Mesenchymal stem cell (in vitro differentiated cells and primary cell): ENCODE results near the gene GRHPR.

Source experiments
- DNase-seq: peaks from one replicate; pipeline ENCODE4 v3.0.0-alpha.2; 2013
- H2AFZ ChIP-seq: one replicate; pipeline ENCODE4 v1.6.1; 2013; ENCODE audit warnings: low read depth, mild to moderate bottlenecking, control low read depth, inconsistent platforms, low read length, moderate library complexity
- H2AK5ac ChIP-seq: 2 replicates; pipeline ENCODE4 v1.6.1; 2013; ENCODE audit warnings: low read length, moderate library complexity, mild to moderate bottlenecking, inconsistent platforms; ENCODE audit not compliant: severe bottlenecking
- H2BK120ac ChIP-seq: one replicate; pipeline ENCODE4 v1.6.1; 2013; ENCODE audit warnings: low read depth, mild to moderate bottlenecking, inconsistent platforms, low read length, moderate library complexity
- H2BK12ac ChIP-seq, 2 experiments: one replicate each; pipeline ENCODE4 v1.6.1; 2013; ENCODE audit warnings: inconsistent platforms in 2 of 2, low read length in 2 of 2, mild to moderate bottlenecking in 2 of 2, moderate library complexity in 2 of 2, control low read depth in 1 of 2
- H2BK15ac ChIP-seq: one replicate; pipeline ENCODE4 v1.6.1; 2013; ENCODE audit warnings: mild to moderate bottlenecking, low read depth, inconsistent platforms; ENCODE audit not compliant: poor library complexity, severe bottlenecking
- H2BK5ac ChIP-seq: 2 replicates; pipeline ENCODE4 v1.6.1; 2013; ENCODE audit warnings: low read depth, mild to moderate bottlenecking, low read length, control low read depth, inconsistent platforms; ENCODE audit not compliant: poor library complexity, severe bottlenecking
- H3K14ac ChIP-seq, 2 experiments: one replicate each; pipeline ENCODE4 v1.6.1; 2013; ENCODE audit warnings: inconsistent platforms in 2 of 2, low read length in 2 of 2, control low read depth in 1 of 2, mild to moderate bottlenecking in 1 of 2, moderate library complexity in 1 of 2
- H3K18ac ChIP-seq, 2 experiments: one replicate each; pipeline ENCODE4 v1.6.1; 2013; ENCODE audit warnings: inconsistent platforms in 2 of 2, low read length in 2 of 2, control low read depth in 1 of 2, low read depth in 1 of 2, mild to moderate bottlenecking in 1 of 2
- H3K23ac ChIP-seq, 2 experiments: one replicate each; pipeline ENCODE4 v1.6.1; 2013; ENCODE audit warnings: inconsistent platforms in 2 of 2, low read length in 2 of 2, mild to moderate bottlenecking in 2 of 2, moderate library complexity in 2 of 2, control low read depth in 1 of 2
- H3K27ac ChIP-seq: 2 replicates; pipeline ENCODE4 v1.5.1; 2013; ENCODE audit warnings: mild to moderate bottlenecking, moderate library complexity, low read length, control low read depth, inconsistent platforms; ENCODE audit not compliant: poor library complexity, severe bottlenecking
- H3K27me3 ChIP-seq, 2 experiments: 2 replicates each; pipeline versions ENCODE4 v1.6.1 to v1.7.0; 2013; ENCODE audit warnings: low read length in 2 of 2, mild to moderate bottlenecking in 2 of 2, moderate library complexity in 2 of 2, control low read depth in 1 of 2, inconsistent platforms in 1 of 2; ENCODE audit not compliant: control insufficient read depth in 1 of 2, insufficient read depth in 1 of 2
- H3K36me3 ChIP-seq, 2 experiments: 2 replicates each; pipeline versions ENCODE4 v1.6.1 to v1.7.0; 2013; ENCODE audit warnings: low read length in 2 of 2, control low read depth in 1 of 2, inconsistent platforms in 1 of 2, low read depth in 1 of 2, mild to moderate bottlenecking in 1 of 2; ENCODE audit not compliant: insufficient read depth in 2 of 2, control insufficient read depth in 1 of 2
- H3K4ac ChIP-seq, 2 experiments: one replicate each; pipeline ENCODE4 v1.6.1; 2013; ENCODE audit warnings: inconsistent platforms in 2 of 2, low read length in 2 of 2, mild to moderate bottlenecking in 2 of 2, moderate library complexity in 2 of 2, control low read depth in 1 of 2, low read depth in 1 of 2
- H3K4me1 ChIP-seq: 2 replicates; pipeline ENCODE4 v1.6.1; 2013; ENCODE audit warnings: low read depth, low read length, control low read depth; ENCODE audit not compliant: control insufficient read depth, insufficient read depth
- H3K4me2 ChIP-seq: 2 replicates; pipeline ENCODE4 v1.6.1; 2013; ENCODE audit warnings: low read length, mild to moderate bottlenecking, inconsistent platforms; ENCODE audit not compliant: poor library complexity, severe bottlenecking
- H3K4me3 ChIP-seq, 2 experiments: 2 replicates each; pipeline versions ENCODE4 v1.5.1 to v1.7.0; 2013; ENCODE audit warnings: low read length in 2 of 2, mild to moderate bottlenecking in 2 of 2, control low read depth in 1 of 2, low read depth in 1 of 2; ENCODE audit not compliant: insufficient read depth in 1 of 2
- H3K79me1 ChIP-seq: replicated peaks from 2 replicates; pipeline ENCODE4 v1.6.1; 2013; ENCODE audit warnings: mild to moderate bottlenecking, control low read depth, low read length, inconsistent platforms; ENCODE audit not compliant: poor library complexity, severe bottlenecking
- H3K9ac ChIP-seq: 2 replicates; pipeline ENCODE4 v1.7.0; 2013; ENCODE audit warnings: mild to moderate bottlenecking, low read length, moderate library complexity
- H3K9me3 ChIP-seq: 2 replicates; pipeline ENCODE4 v1.7.0; 2013; ENCODE audit warnings: mild to moderate bottlenecking, low read length; ENCODE audit not compliant: control insufficient read depth
- H4K8ac ChIP-seq: one replicate; pipeline ENCODE4 v1.6.1; 2013; ENCODE audit warnings: inconsistent platforms, mild to moderate bottlenecking, low read length, moderate library complexity
- H4K91ac ChIP-seq: one replicate; pipeline ENCODE4 v1.6.1; 2013; ENCODE audit warnings: mild to moderate bottlenecking, low read length, inconsistent platforms
- WGBS: methylation state at CpG from one replicate; pipeline ENCODE4 v1.1.7; 2013; ENCODE audit warnings: mixed read lengths; 5-methylcytosine and 5-hydroxymethylcytosine counted together

The GRHPR gene

DNA sequence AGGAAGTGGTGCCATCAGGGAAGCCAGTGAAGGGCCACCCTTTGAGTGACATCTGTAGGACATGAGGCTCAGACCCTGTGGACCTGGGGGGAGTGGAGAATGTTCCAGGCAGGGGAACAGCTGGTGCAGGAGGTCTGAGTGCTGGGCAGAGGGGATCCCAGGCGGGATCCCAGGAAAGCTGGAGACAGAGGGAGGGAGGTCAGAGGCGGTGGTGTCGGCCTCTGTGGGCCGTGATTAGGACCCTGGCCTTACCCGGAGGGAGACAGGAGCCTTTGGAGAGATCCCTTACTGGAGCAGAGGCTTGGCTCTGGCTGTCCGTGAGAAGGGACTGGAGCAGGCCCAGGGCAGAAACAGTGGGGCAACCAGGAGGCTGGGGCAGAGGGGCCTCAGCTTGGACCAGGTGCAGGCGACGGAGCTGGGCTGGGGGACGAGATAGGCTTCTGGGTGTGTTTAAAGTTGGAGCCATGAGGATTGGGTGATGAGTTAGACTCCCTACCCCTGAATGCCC, 12.1 kb upstream of the GRHPR start:
- Histone ChIP-seq H3K4ac (no peak overlapping the region), H2AFZ (no peak overlapping the region), H4K8ac (no peak overlapping the region), H4K91ac (no peak overlapping the region), H3K36me3 (no peaks in the 10 kb centered on the region), H3K27me3 (peaks cover 0 to 7% of the 10 kb centered on the region in 2 experiments), H2AK5ac (no peak overlapping the region), H3K4me2 (no peak overlapping the region), H2BK12ac (no peak overlapping the region), H3K4me3 (no peak overlapping the region), H3K4me1 (peaks cover 27% of the 10 kb centered on the region), H3K27ac (no peak overlapping the region), H3K14ac (no peak overlapping the region), H2BK15ac (no peak overlapping the region), H3K9ac (no peak overlapping the region), H3K9me3 (no peaks in the 10 kb centered on the region), H3K79me1 (no peaks in the 10 kb centered on the region), H2BK5ac (no peak overlapping the region), H3K23ac (no peak overlapping the region), H2BK120ac (no peak overlapping the region), H3K18ac (no peak overlapping the region)
- WGBS = 90% methylated on average over 6 of the region's 9 CpGs
- no peak for DNase-seq

- H2AK5ac ChIP-seq = no peak overlapping the region
- no peak overlapping the region for H3K4ac ChIP-seq
- H4K91ac ChIP-seq = no peak overlapping the region
- H3K14ac ChIP-seq = no peak overlapping the region
- peaks cover 0 to 7% of the 10 kb centered on the region in 2 experiments for H3K27me3 ChIP-seq
- H2AFZ ChIP-seq = no peak overlapping the region
- H3K27ac ChIP-seq = no peak overlapping the region
- no peaks in the 10 kb centered on the region for H3K9me3 ChIP-seq
- no peak overlapping the region for H3K18ac ChIP-seq
- peaks cover 30% of the 10 kb centered on the region for H3K4me1 ChIP-seq
- DNase-seq = no peak
- H3K4me2 ChIP-seq = no peak overlapping the region
- no peak overlapping the region for H2BK120ac ChIP-seq
- no peaks in the 10 kb centered on the region for H3K79me1 ChIP-seq
- no peak overlapping the region for H3K9ac ChIP-seq
- H2BK12ac ChIP-seq = no peak overlapping the region
- no peak overlapping the region for H3K4me3 ChIP-seq
- H2BK15ac ChIP-seq = no peak overlapping the region
- WGBS = 86% methylated on average over 9 of the region's 13 CpGs
- no peak overlapping the region for H2BK5ac ChIP-seq
- no peak overlapping the region for H3K23ac ChIP-seq
- H3K36me3 ChIP-seq = no peaks in the 10 kb centered on the region
- H4K8ac ChIP-seq = no peak overlapping the region
These were observed 11.3 kb upstream of the GRHPR start for GRCh38 chr9:37410969-37411785.

DNA sequence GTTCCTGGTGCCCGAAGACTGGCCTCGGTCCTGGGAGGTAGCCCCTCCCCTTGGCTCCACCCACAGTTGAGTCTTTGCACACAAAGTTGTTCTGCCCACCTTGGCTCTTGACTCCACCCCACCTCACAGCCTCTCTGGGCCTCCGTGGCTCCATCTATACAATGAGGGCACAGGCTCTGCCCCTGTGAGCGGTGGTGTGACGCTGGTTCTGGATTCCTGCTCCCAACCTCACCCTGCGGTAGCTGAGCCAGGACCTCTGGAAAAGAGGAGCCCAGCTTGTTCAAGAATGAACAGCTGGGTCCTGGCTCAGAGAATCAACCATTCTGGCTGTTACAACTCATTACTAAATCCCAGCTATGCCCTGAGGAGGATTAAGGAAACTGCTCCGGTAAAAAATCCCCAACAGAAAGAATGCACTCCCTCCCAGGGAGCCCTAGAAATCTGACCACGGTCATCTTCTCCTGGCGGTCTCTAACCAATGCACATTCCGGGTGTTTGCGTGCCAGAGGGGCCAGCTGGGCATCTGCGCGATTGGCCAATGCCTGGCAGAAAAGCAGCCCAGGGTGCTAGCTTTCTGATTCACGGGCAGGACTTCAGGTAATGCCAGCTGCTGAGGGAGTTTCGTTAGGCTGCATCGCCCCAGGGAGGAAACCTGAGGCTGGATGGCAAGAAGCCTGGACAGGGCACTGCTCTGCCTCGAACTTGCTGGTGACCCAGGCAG, 9.9 kb upstream of the GRHPR start:
- H4K91ac ChIP-seq = no peak overlapping the region
- DNase-seq = no peak
- H3K4me1 ChIP-seq = peaks cover 30% of the 10 kb centered on the region
- H2BK120ac ChIP-seq = no peak overlapping the region
- H2AK5ac ChIP-seq = no peak overlapping the region
- no peak overlapping the region for H3K18ac ChIP-seq
- H3K4me3 ChIP-seq = no peak overlapping the region
- no peaks in the 10 kb centered on the region for H3K79me1 ChIP-seq
- no peak overlapping the region for H3K14ac ChIP-seq
- no peaks in the 10 kb centered on the region for H3K27me3 ChIP-seq
- no peaks in the 10 kb centered on the region for H3K9me3 ChIP-seq
- H3K4me2 ChIP-seq = no peak overlapping the region
- H3K23ac ChIP-seq = no peak overlapping the region
- H3K27ac ChIP-seq = peak overlapping the region; percentile 66
- no peak overlapping the region for H4K8ac ChIP-seq
- H2BK15ac ChIP-seq = peak overlapping the region; percentile 26
- H3K9ac ChIP-seq = no peak overlapping the region
- H3K4ac ChIP-seq = no peak overlapping the region
- no peak overlapping the region for H2AFZ ChIP-seq
- WGBS = 87% methylated on average over 17 of the region's 17 CpGs
- no peaks in the 10 kb centered on the region for H3K36me3 ChIP-seq
- no peak overlapping the region for H2BK12ac ChIP-seq
- H2BK5ac ChIP-seq = no peak overlapping the region

GRCh38 chr9:37413311-37413710, 9.2 kb upstream of the GRHPR start:
- H2BK15ac ChIP-seq = no peak overlapping the region
- no peak for DNase-seq
- no peak overlapping the region for H3K9ac ChIP-seq
- no peak overlapping the region for H3K23ac ChIP-seq
- no peak overlapping the region for H4K8ac ChIP-seq
- no peaks in the 10 kb centered on the region for H3K36me3 ChIP-seq
- H4K91ac ChIP-seq = no peak overlapping the region
- no peak overlapping the region for H2BK5ac ChIP-seq
- no peak overlapping the region for H3K4ac ChIP-seq
- H3K4me3 ChIP-seq = no peak overlapping the region
- H3K4me1 ChIP-seq = peaks cover 30% of the 10 kb centered on the region
- H3K14ac ChIP-seq = no peak overlapping the region
- no peaks in the 10 kb centered on the region for H3K9me3 ChIP-seq
- no peak overlapping the region for H3K18ac ChIP-seq
- H2AFZ ChIP-seq = no peak overlapping the region
- no peak overlapping the region for H2AK5ac ChIP-seq
- no peak overlapping the region for H3K4me2 ChIP-seq
- WGBS = 89% methylated on average over 2 of the region's 4 CpGs
- H3K79me1 ChIP-seq = no peaks in the 10 kb centered on the region
- H3K27me3 ChIP-seq = no peaks in the 10 kb centered on the region
- peak overlapping the region; percentile 17 for H3K27ac ChIP-seq
- peak overlapping the region in 1 of 2 experiments; percentile 12 for H2BK12ac ChIP-seq
- no peak overlapping the region for H2BK120ac ChIP-seq
